NCI-H1417 treated with DMSO at 0.1 percent for 48 hours (cell line): ENCODE measurements around the gene GPR18.

ENCODE experiments used
- DNase-seq: peaks from one replicate; lab custom pipeline; 2025; lab: John Stamatoyannopoulos, UW

GPR18 gene

GRCh38 chr13:99208185-99208584 lies 50.0 kb downstream of the GPR18 start:
- DNase-seq, result no peak

GRCh38 chr13:99207511-99207910 lies 50.7 kb downstream of the GPR18 start:
- no peak for DNase-seq

- DNase-seq, result no peak
Measured at GRCh38 chr13:99206873-99207272, 51.3 kb downstream of the GPR18 start.

GRCh38 chr13:99206226-99206625 lies 52.0 kb downstream of the GPR18 start:
- no peak for DNase-seq

GRCh38 chr13:99205621-99206220 lies 52.5 kb downstream of the GPR18 start:
- DNase-seq, result no peak
